ENCODE results near the gene SCOC. TPM values are rescaled to one million over a fixed set of nuclear protein-coding genes. Genes with fewer than 3 reads are reported as not detected.
A peak's percentile ranks its signal among the peaks of the same experiment; 100 is the strongest.
"Not testable (repeated sequence)": the region's sequence is repeated elsewhere in the genome, so short reads cannot be mapped to it uniquely, and the experiment has no call there.

SCOC gene
- total RNA-seq, 2 experiments from 2014 or later = 22.3 to 26.6 TPM

DNA sequence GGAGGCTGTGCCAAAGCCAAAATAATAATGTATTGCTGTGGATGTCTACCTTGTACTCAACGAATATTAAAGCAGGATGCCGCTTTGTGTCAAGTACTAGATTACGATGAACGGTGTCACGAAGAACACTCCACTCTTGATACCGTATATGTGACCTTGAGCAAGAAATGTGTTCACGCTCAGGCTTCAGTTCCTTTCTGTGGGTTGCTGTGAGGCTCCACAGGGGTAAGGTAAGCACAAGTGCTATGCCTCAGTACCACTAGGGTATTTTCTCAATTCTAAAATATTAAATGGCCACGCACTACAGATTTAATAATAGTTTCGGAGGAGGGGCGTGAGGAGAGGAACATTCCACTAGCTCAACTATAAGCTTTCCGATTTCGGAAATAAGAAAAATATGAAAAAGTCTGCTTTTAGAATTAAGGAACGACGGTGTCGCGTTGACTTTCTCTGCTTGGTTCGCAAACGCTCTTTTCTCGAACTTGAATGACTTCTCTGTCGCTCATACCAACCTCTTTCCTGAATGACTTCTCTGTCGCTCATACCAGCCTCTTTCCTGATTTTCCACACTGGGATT is 607 bp upstream of the SCOC start:
- Mint-ChIP-seq H3K9me3 (ENCODE audit: low read depth) (no peaks in the 10 kb centered on the region), H3K27ac (no peak overlapping the region), H3K27me3 (no peaks in the 10 kb centered on the region), H3K4me3 (no peak overlapping the region), H3K36me3 (no peaks in the 10 kb centered on the region), H3K4me1 (peaks cover 24% of the 10 kb centered on the region)
- CTCF ChIA-PET = interaction anchor here (0.8 to 3.7 kb wide), 13 partner anchors 8 to 1352 kb away, joined by 3 to 38 read pairs (median 5); partner anchors contain the start of gene ELMOD2
- DNase-seq (peak; percentile 60), ATAC-seq (peak; percentile 57)

- H3K27me3 Mint-ChIP-seq = no peaks in the 10 kb centered on the region
- CTCF ChIA-PET = interaction anchor here (1.0 to 3.7 kb wide), 8 partner anchors 9 to 1353 kb away, joined by 3 to 38 read pairs (median 5); partner anchors contain the start of gene ELMOD2
- no peaks in the 10 kb centered on the region for H3K9me3 Mint-ChIP-seq (ENCODE audit: low read depth)
- no peaks in the 10 kb centered on the region for H3K36me3 Mint-ChIP-seq
- DNase-seq = no peak
- ATAC-seq = no peak
- peaks cover 24% of the 10 kb centered on the region for H3K4me1 Mint-ChIP-seq
- H3K27ac Mint-ChIP-seq = peak overlapping the region; percentile 45
- no peak overlapping the region for H3K4me3 Mint-ChIP-seq
Observed at GRCh38 chr4:140374130-140374477, 658 bp downstream of the SCOC start.

DNA sequence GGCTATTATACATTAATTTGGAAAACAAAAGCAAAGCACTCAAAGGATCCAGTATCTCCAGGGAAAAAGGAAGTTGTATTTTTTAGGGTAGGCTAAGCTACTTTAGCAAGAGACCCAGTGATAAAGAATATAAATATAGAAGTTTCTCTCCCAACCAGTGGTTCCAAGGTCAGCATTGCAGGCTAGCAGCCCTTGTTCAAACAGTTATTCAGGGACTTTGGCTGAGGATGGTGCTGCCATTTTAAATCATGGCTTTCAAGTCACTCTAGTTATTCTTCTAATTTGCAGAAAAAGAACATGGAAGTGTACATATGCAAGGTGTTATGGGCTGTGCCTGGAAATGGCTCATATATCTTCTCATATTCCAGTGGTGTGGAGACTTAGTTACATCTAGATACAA is 9.3 kb downstream of the SCOC start:
- Mint-ChIP-seq H3K36me3 (peaks cover 11% of the 10 kb centered on the region), H3K4me3 (no peak overlapping the region), H3K9me3 (ENCODE audit: low read depth) (no peaks in the 10 kb centered on the region), H3K27me3 (peaks cover 3% of the 10 kb centered on the region), H3K4me1 (no peaks in the 10 kb centered on the region), H3K27ac (no peak overlapping the region)
- no peak for DNase-seq
- no peak for ATAC-seq
- CTCF ChIA-PET = interaction anchor here (1.8 to 2.1 kb wide), 2 partner anchors 9 to 22 kb away, joined by 7 to 8 read pairs; partner anchors contain the start of gene SCOC

GRCh38 chr4:140388015-140388414 is 14.6 kb downstream of the SCOC start:
- CTCF ChIA-PET = no interaction called here
- H3K36me3 Mint-ChIP-seq = peaks cover 2% of the 10 kb centered on the region
- no peak overlapping the region for H3K4me3 Mint-ChIP-seq
- no peaks in the 10 kb centered on the region for H3K4me1 Mint-ChIP-seq
- DNase-seq (no peak), ATAC-seq (no peak)
- H3K27me3 Mint-ChIP-seq = peaks cover 19% of the 10 kb centered on the region
- no peaks in the 10 kb centered on the region for H3K9me3 Mint-ChIP-seq (ENCODE audit: low read depth)
- no peak overlapping the region for H3K27ac Mint-ChIP-seq

- no peaks in the 10 kb centered on the region for H3K9me3 Mint-ChIP-seq (ENCODE audit: low read depth)
- DNase-seq (no peak), ATAC-seq (no peak)
- no peak overlapping the region for H3K4me3 Mint-ChIP-seq
- H3K36me3 Mint-ChIP-seq = no peaks in the 10 kb centered on the region
- no peaks in the 10 kb centered on the region for H3K4me1 Mint-ChIP-seq
- peaks cover 29% of the 10 kb centered on the region for H3K27me3 Mint-ChIP-seq
- CTCF ChIA-PET = no interaction called here
- H3K27ac Mint-ChIP-seq = no peak overlapping the region
Observed at GRCh38 chr4:140395668-140396067, 22.2 kb downstream of the SCOC start.

DNA sequence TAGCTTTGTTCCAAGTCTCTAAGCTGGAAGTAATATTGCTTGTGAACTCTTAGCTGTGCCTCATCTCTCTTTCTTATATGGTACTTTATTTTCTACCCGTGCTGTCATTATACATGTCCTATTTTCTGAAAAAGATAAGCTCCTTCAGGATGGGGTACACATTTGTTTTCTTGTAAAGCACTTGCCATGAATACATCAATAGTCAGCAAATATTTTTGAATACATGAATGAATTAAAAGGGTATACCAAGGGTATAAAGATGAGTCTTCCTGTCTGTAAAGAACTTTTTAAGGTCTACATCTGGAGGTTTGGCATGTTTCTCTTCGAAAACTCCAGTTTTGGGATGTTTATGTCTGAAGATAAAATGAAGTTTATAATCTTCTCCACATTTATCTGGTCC is 26.7 kb downstream of the SCOC start:
- CTCF ChIA-PET = no interaction called here
- H3K9me3 Mint-ChIP-seq (ENCODE audit: low read depth) = no peaks in the 10 kb centered on the region
- no peak overlapping the region for H3K27ac Mint-ChIP-seq
- ATAC-seq (no peak), DNase-seq (no peak)
- H3K4me1 Mint-ChIP-seq = no peaks in the 10 kb centered on the region
- no peaks in the 10 kb centered on the region for H3K36me3 Mint-ChIP-seq
- H3K27me3 Mint-ChIP-seq = peaks cover 22% of the 10 kb centered on the region
- no peak overlapping the region for H3K4me3 Mint-ChIP-seq

DNA sequence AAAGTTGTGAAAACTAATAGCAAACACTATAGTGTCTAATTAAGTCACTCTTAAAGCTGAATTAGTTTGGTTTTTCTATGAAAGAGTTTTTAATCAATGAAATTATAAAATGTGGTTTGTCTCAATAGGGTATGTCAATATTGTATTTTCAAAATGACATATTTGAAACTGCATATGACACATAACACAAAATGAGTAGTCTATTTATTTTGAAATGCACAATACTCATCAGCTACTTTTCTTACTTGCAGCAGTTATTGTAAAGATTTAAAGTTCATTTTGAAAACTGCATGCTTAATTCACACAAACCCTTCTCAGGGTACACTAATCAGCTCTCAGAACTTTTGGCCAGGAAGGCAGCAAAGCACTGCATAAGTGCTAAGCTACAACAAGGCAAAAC is 32.8 kb downstream of the SCOC start:
- CTCF ChIA-PET = no interaction called here
- H3K9me3 Mint-ChIP-seq (ENCODE audit: low read depth) = no peaks in the 10 kb centered on the region

GRCh38 chr4:140408974-140409373 is 35.5 kb downstream of the SCOC start:
- H3K27ac Mint-ChIP-seq = no peak overlapping the region

More for the DNA sequence above, 32.8 kb downstream of the SCOC start:
- Mint-ChIP-seq H3K27ac (no peak overlapping the region), H3K27me3 (peaks cover 24% of the 10 kb centered on the region), H3K36me3 (no peaks in the 10 kb centered on the region), H3K4me1 (peaks cover 1% of the 10 kb centered on the region), H3K4me3 (no peak overlapping the region)
- ATAC-seq (no peak), DNase-seq (no peak)

GRCh38 chr4:140413130-140413969 is 39.9 kb downstream of the SCOC start:
- H3K36me3 Mint-ChIP-seq; ATAC-seq; CTCF ChIA-PET; H3K9me3 Mint-ChIP-seq (ENCODE audit: low read depth); H3K4me3 Mint-ChIP-seq; DNase-seq; H3K27ac Mint-ChIP-seq; H3K4me1 Mint-ChIP-seq: not testable (repeated sequence)
- peaks cover 17% of the 10 kb centered on the region for H3K27me3 Mint-ChIP-seq

More at GRCh38 chr4:140408974-140409373, 35.5 kb downstream of the SCOC start:
- H3K36me3 Mint-ChIP-seq = no peaks in the 10 kb centered on the region
- peaks cover 34% of the 10 kb centered on the region for H3K27me3 Mint-ChIP-seq
- H3K4me1 Mint-ChIP-seq = peaks cover 1% of the 10 kb centered on the region
- H3K4me3 Mint-ChIP-seq = no peak overlapping the region
- no peak for ATAC-seq
- no peak for DNase-seq
- no peaks in the 10 kb centered on the region for H3K9me3 Mint-ChIP-seq (ENCODE audit: low read depth)
- CTCF ChIA-PET = no interaction called here

- Mint-ChIP-seq H3K27me3 (peaks cover 64% of the 10 kb centered on the region), H3K4me3 (no peak overlapping the region), H3K27ac (no peak overlapping the region), H3K9me3 (ENCODE audit: low read depth) (no peaks in the 10 kb centered on the region), H3K36me3 (no peaks in the 10 kb centered on the region), H3K4me1 (peaks cover 7% of the 10 kb centered on the region)
- CTCF ChIA-PET = no interaction called here
- ATAC-seq (no peak), DNase-seq (no peak)
Observed at GRCh38 chr4:140423106-140423505, 49.7 kb downstream of the SCOC start.

DNA sequence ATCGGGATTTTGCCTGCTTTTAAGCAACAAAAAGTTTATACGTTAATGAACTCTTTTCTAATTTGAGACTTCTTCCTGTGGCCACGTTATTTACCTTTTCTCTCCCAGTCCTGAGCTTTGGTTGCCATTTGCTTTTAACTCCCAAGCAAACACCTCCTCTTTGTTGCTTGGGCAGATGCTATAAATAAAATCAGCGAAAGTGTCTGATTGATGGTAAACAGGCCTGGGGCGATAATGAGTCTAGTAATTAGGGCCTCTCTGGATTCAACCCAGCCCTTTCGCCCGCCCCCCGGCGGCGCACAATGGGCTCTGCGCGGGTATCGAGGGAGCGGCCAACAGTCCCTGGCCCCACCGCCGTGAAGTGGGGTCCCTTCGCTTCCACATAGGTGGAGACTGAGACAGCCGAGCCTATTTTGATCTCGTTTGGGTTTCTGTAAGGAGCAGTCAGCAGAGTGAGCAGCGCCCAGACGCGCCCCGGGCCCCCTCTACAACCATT is 53.2 kb downstream of the SCOC start:
- H3K27me3 Mint-ChIP-seq = peaks cover 79% of the 10 kb centered on the region
- DNase-seq (peak; percentile 40), ATAC-seq (peak; percentile 22)
- H3K9me3 Mint-ChIP-seq (ENCODE audit: low read depth) = no peaks in the 10 kb centered on the region
- CTCF ChIA-PET = interaction anchor here (0.9 to 1.8 kb wide), 4 partner anchors 22 to 67 kb away, joined by 3 to 5 read pairs (median 4); partner anchors contain the start of gene SCOC
- H3K27ac Mint-ChIP-seq = no peak overlapping the region
- H3K36me3 Mint-ChIP-seq = no peaks in the 10 kb centered on the region
- H3K4me1 Mint-ChIP-seq = peaks cover 7% of the 10 kb centered on the region
- H3K4me3 Mint-ChIP-seq = peak overlapping the region; percentile 72

GRCh38 chr4:140427106-140427918 is 53.9 kb downstream of the SCOC start, which contains the start of gene CLGN:
CLGN (minus strand) TSS chr4:140427648; CDS start chr4:140413078, 14,570 bp downstream.
- DNase-seq (peak; percentile 60), ATAC-seq (peak; percentile 89)
- peak within 1 kb of the TSS; percentile 72 for H3K4me3 Mint-ChIP-seq
- peaks cover 77% of the 10 kb centered on the region for H3K27me3 Mint-ChIP-seq
- H3K9me3 Mint-ChIP-seq (ENCODE audit: low read depth) = no peaks in the 10 kb centered on the region
- H3K27ac Mint-ChIP-seq = no peak within 1 kb of the TSS
- H3K36me3 Mint-ChIP-seq = no peaks in the 10 kb centered on the region
- H3K4me1 Mint-ChIP-seq = peaks cover 7% of the 10 kb centered on the region
- CTCF ChIA-PET = interaction anchor here (0.8 to 1.8 kb wide), 6 partner anchors 23 to 97 kb away, joined by 3 to 5 read pairs (median 4); partner anchors contain the start of gene SCOC

- Mint-ChIP-seq H3K9me3 (ENCODE audit: low read depth) (no peaks in the 10 kb centered on the region), H3K4me1 (peaks cover 7% of the 10 kb centered on the region), H3K27ac (no peak overlapping the region), H3K27me3 (peaks cover 73% of the 10 kb centered on the region), H3K4me3 (peak overlapping the region; percentile 72), H3K36me3 (no peaks in the 10 kb centered on the region)
- DNase-seq (no peak), ATAC-seq (no peak)
- CTCF ChIA-PET = interaction anchor here (0.8 to 1.8 kb wide), 3 partner anchors 49 to 98 kb away, joined by 3 to 5 read pairs (median 3); no protein-coding TSS in a partner anchor
Observed at GRCh38 chr4:140427919-140428471, 54.5 kb downstream of the SCOC start.

All from activated CD8-positive, alpha-beta memory T cell treated with anti-CD3 and anti-CD28 coated beads, Interleukin-2, amount 10 ng/mL, durations not matched to agents 7 days and 5 days (primary cell).